ENCODE measurements around the gene ZNF407. TPM values are rescaled to one million over a fixed set of nuclear protein-coding genes. Genes with fewer than 3 reads are reported as not detected.

ZNF407 gene
- total and polyA plus RNA-seq, 2 of the 13 experiments (the other 11 are each of a cell fraction or from before 2014, with no cell fraction given): 2.3 to 8.7 TPM

GRCh38 chr18:74976331-74976909 is 378.8 kb downstream of the ZNF407 start:
- no peak overlapping the region for H3K4me3 ChIP-seq (replicated peaks in 1 of 3; ENCODE audit: insufficient read depth in 1 of 3, low read depth in 2 of 3, low read length in 3 of 3)
- no peaks in the 10 kb centered on the region for H3K27me3 ChIP-seq (ENCODE audit: control insufficient read depth in 1 of 2, insufficient read depth in 2 of 2, low read length in 2 of 2)
- TF ChIP-seq HDAC1 (CRISPR knock-in tag; IDR thresholded peaks at IDR 0.05): 0 out of 2 replicates have a peak, but pooled peaks have one; percentile 5
- TF ChIP-seq NR2F6 (IDR thresholded peaks at IDR 0.05): no peak
- no peak for TF ChIP-seq NR2F6 (CRISPR knock-in tag; IDR thresholded peaks at IDR 0.05)
- TF ChIP-seq GFI1 (CRISPR knock-in tag; IDR thresholded peaks at IDR 0.05; ENCODE audit: borderline replicate concordance): peak; percentile 96
- TF ChIP-seq ZNF333 (CRISPR knock-in tag; IDR thresholded peaks at IDR 0.05; ENCODE audit: borderline replicate concordance): no peak
- 0 out of 2 replicates have a peak, but pooled peaks have one; percentile 16 for TF ChIP-seq HNF4A (CRISPR knock-in tag; IDR thresholded peaks at IDR 0.05)
- peak; percentile 40; the same call in 1 of the 2 replicates for TF ChIP-seq MEIS2 (CRISPR knock-in tag; IDR thresholded peaks at IDR 0.05)
- peak; percentile 46; the same call in 1 of the 2 replicates for TF ChIP-seq FOXA3 (CRISPR knock-in tag; IDR thresholded peaks at IDR 0.05)
- TF ChIP-seq SALL1 (CRISPR knock-in tag; IDR thresholded peaks at IDR 0.05): 0 out of 2 replicates have a peak, but pooled peaks have one; percentile 19
- 0 out of 2 replicates have a peak, but pooled peaks have one; percentile 15 for TF ChIP-seq POGZ (CRISPR knock-in tag; IDR thresholded peaks at IDR 0.05)
- TF ChIP-seq ZBTB7A (CRISPR knock-in tag; IDR thresholded peaks at IDR 0.05): no peak
- peak; percentile 43; the same call in 1 of the 2 replicates for TF ChIP-seq ZNF609 (CRISPR knock-in tag; IDR thresholded peaks at IDR 0.05; ENCODE audit: borderline replicate concordance)
- no TSS peak for BruUV-seq (replicated peaks)
- H3K79me2 ChIP-seq (ENCODE audit: insufficient read depth, low read length): no peaks in the 10 kb centered on the region
- CTCF ChIA-PET (ENCODE audit: low intra/inter-chr PET ratio, low total read pairs): no interaction called here
- 55% methylated on average over 11 of the region's 11 CpGs for WGBS (ENCODE audit: low lambda C conversion rate)
- no peak overlapping the region for H3K27ac ChIP-seq (ENCODE audit: extremely low read length, insufficient read depth, low read length)
- no peaks in the 10 kb centered on the region for H3K36me3 ChIP-seq (replicated peaks in 1 of 2; ENCODE audit: control insufficient read depth in 1 of 2, insufficient read depth in 2 of 2, low read length in 2 of 2)
- peak; percentile 9 for DNase-seq (ENCODE audit: low spot score)
- no peaks in the 10 kb centered on the region for H4K20me1 ChIP-seq (ENCODE audit: insufficient read depth, low read length)
- no peak overlapping the region for H2AFZ ChIP-seq (ENCODE audit: low read length)
- intact Hi-C loops (cut with micrococcal nuclease; ENCODE audit: unreplicated experiment) (no loop called here), in situ Hi-C loops (cut with HindIII; ENCODE audit: extremely low pct_ligation_motif_present, low pct_unique_long_range_greater_than_20kb) (no loop called here)
- H3K4me1 ChIP-seq (ENCODE audit: insufficient read depth, low read length): peaks cover 10% of the 10 kb centered on the region
- no peak for FAIRE-seq
- ATAC-seq: peak; percentile 93
- POLR2A ChIA-PET: no interaction called here
- H3K9me3 ChIP-seq (ENCODE audit: low read length): no peaks in the 10 kb centered on the region
- no peak overlapping the region for H3K4me2 ChIP-seq (ENCODE audit: low read depth, low read length)
- no peak overlapping the region for H3K9ac ChIP-seq (ENCODE audit: insufficient read depth, low read depth, low read length)
